ENCODE measurements around the gene VDAC2.

The VDAC2 gene

DNA sequence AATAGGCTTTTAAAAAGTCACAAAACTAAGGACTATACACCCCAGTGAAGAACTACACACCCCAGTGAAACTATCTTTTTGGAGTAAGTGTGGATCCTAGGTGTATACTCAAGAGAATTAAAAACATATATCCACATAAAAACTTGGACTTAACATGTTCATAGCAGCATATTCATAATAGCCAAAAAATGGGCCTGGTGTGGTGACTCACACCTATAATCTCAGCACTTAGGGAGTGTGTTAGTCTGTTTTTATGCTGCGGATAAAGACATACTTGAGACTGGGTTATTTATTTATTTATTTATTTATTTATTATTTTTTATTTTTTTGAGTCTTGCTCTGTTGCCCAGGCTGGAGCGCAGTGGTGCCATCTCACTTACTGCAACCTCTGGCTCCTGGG lies 44.1 kb downstream of the VDAC2 start:
- DNase-seq = no peak

- DNase-seq = no peak
These were observed 50.4 kb downstream of the VDAC2 start for GRCh38 chr10:75260990-75261389.

GRCh38 chr10:75261813-75262705 lies 51.5 kb downstream of the VDAC2 start:
- no peak for DNase-seq

- DNase-seq = no peak
These were observed 53.2 kb downstream of the VDAC2 start for GRCh38 chr10:75263806-75264205.

- DNase-seq = no peak
These were observed 55.3 kb downstream of the VDAC2 start for GRCh38 chr10:75265856-75266255.

- no peak for DNase-seq
These were observed 56.3 kb downstream of the VDAC2 start for GRCh38 chr10:75266945-75267344.

GRCh38 chr10:75269605-75270004 lies 59.0 kb downstream of the VDAC2 start:
- no peak for DNase-seq

DNA sequence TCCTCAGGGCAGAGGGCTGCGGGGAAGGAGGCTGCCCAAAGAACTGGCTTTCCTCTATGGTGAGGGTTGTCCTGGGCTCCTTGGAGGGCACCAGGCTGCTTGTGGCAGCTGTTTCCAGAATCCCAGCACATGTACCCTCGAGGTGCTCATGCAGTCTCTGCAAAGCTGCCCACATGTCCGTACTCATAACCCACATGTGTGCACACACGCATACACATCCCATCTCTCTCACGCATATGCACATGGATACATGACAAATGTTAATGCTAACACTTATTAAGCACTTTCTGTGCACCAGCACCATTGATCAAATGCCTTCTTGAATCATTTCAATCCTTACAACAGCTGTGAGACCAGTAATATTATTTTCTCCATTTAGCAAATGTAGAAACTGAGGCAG lies 61.5 kb downstream of the VDAC2 start:
- DNase-seq = no peak

- DNase-seq = no peak
These were observed 62.3 kb downstream of the VDAC2 start for GRCh38 chr10:75272896-75273295.

GRCh38 chr10:75276069-75276872 lies 65.7 kb downstream of the VDAC2 start:
- DNase-seq = no peak

GRCh38 chr10:75280236-75280635 lies 69.6 kb downstream of the VDAC2 start:
- DNase-seq = no peak
